Stimulated activated naive CD4-positive, alpha-beta T cell treated with Interleukin-2 at 50 U/mL for 16 hours (primary cell): Measurements from ENCODE around the gene DOCK2.

ENCODE experiments used
- DNase-seq: peaks from one replicate; lab custom pipeline; 2025; lab: John Stamatoyannopoulos, UW

The DOCK2 gene

DNA sequence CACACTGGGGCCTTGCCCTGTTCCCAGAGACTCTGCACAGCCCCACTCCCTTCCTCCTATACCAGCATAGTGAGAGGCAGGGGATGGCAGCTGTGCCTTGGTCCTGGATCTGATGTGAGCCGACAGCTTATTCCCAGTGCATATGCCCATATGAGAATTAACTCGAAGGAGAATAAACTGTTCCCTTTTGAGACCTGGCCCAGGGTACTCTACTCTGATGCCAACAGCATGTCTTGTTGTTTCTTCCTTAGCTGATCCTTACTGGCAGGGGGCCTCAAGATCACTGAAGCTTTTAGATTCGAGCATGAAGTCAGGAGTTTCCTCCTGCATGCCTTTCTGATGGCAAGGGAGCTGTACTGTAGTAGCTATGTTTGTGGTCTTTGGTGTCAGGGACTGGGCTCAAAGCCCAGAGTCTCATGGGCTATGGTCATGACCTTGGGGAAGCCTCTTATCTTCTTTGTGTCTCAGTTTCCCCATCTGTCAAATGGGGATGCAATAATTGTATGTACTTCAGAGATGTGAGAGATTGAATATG is 57.1 kb downstream of the DOCK2 start:
- DNase-seq: no peak

DNA sequence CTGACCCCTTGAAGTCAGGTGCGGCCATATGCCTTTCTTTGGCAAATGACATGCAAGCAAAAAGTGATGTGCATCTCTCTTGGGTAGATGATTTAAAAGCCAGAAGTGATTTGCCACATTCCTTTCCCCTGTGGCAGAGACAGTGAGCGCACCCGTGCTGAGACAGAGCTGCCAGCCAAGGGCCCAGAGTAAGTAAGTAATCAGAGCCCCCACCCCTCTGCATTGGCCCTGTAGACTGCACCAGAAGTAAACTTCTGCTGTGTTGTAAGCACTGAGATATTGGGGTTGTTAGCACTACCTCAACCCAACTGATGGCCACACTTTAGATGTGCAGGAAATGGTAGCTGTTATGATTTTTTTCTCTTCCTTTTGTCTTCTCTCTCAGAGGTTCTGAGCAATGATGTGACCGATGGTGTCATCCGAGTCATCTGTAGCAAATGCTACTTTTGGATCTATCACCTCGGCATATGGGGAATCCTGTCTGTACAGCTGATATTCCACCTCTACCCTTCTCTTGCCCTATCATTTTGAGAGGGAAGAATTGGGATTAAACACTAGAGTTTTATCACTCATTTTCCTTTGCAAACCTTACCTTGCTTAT is 58.0 kb downstream of the DOCK2 start:
- DNase-seq: no peak

DNA sequence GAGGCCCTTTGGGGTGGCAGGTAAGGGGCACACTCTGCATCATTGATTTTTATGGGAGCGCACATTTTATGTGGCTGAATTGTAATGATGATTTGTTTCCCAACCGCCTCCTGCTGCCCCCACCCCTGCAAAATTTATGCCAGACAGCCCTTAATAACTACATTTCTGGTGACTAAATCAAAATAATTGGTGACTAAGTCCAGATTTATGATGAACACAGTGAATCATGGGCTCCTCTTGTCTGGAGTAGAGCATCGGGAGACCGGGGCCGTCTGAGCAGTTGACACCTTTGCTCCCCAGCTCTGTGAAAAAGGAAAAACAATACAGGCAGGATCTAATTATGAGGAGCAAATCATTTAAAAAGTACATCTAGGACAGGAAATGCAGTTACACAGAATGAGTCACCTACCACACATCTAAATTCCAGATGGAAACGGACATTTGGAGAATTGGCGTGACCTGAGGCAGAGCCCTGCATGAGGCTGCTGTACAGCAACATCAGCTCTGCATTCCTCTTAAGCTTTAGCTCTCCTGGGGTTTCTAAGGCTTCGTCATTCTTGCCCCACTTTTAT is 58.9 kb downstream of the DOCK2 start:
- no peak for DNase-seq

GRCh38 chr5:169696621-169697510 is 59.8 kb downstream of the DOCK2 start:
- no peak for DNase-seq

GRCh38 chr5:169697511-169697890 is 60.4 kb downstream of the DOCK2 start:
- DNase-seq: no peak

- no peak for DNase-seq
These were observed 60.9 kb downstream of the DOCK2 start for GRCh38 chr5:169697976-169698375.

DNA sequence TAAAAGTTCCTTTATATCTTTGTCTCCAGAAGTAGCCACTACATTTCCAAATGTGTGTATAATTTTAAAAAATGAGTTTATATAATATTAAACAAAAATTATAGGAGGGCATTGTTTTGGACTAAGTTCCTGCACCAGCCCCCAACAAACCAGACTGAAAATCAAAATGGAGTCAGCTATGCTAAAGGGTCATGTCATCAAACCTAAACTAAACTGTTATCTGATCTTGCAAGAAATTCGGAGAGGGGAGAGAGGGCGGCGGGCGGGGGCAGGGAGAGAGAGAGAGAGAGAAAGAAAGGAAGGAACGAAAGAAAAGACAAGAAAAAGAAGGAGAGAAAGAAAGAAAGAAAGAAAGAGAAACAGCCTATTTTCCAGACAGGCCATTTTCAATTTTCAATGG is 63.5 kb downstream of the DOCK2 start:
- DNase-seq: no peak

- DNase-seq: no peak
These were observed 64.9 kb downstream of the DOCK2 start for GRCh38 chr5:169701910-169702451.

- DNase-seq: no peak
These were observed 65.8 kb downstream of the DOCK2 start for GRCh38 chr5:169702693-169703481.

DNA sequence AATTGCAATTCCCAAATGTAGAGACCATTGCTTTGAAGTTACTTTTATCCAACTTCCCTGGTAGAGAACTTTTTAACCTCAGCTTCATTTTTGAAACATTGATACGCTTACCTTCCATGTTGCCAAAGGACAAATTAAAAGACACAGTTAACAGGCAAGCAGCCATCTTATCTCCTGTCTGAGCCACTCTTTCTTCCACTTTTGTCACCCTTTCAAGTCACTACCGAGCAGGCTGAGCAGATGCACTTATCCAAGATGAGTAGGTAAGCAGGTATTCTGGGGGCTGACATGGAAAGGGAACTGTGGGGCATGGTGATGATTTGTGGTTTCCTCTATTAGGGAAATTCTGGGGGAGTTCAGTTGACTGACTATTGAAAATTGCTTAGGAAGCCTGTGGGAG is 66.7 kb downstream of the DOCK2 start:
- no peak for DNase-seq

DNA sequence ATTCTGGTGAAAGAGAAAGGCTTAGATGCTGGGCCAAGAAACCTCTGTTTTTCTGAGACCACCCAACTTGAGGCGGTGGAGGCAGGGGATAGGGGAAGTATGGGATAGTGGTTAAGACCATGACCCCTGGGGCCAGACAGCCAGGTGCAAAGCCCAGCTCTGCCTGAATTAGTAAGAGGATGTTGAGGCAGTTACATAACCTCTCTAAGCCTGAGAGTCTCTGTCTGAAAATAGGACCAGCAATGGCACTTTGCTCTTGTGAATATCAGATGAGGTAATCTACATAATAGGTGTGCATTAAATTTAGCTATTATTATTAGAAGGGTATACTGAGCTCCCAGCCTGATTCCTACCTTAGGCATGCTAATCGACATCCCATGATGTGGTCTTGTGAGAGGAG is 68.2 kb downstream of the DOCK2 start:
- no peak for DNase-seq

- DNase-seq: no peak
These were observed 69.0 kb downstream of the DOCK2 start for GRCh38 chr5:169706071-169706470.

DNA sequence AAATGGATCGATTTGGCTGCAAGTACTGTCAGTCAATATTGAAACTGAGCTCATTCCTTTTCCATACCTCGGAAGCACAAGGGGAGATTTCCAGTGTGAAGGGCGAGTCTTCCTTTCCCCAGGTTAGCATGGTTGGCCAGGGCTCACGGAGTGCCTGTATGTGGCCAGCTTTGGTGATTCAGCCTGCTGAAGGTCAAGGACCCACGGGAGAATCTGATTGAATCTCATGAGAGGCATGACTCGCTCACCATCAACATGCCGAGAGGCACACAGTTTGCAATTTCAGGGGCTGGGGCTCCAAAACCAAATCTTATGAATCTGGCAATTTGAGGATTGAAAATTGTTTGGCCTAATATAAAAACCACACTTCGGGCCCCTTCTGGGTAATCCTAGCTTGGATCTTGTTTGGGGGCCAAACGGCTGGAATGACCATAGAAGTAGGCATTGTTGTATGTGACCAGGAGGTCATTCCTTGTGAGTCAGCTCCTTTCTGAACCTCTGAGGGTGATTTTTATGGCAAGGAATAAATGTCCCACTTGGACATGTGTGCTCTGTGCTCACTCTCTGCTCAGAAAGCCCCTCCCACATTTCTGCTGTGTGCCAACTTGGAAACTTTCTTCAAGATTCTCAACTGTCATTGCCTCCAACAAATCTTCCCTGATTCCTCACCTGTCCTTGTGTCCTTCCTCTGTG is 69.8 kb downstream of the DOCK2 start:
- DNase-seq: no peak

DNA sequence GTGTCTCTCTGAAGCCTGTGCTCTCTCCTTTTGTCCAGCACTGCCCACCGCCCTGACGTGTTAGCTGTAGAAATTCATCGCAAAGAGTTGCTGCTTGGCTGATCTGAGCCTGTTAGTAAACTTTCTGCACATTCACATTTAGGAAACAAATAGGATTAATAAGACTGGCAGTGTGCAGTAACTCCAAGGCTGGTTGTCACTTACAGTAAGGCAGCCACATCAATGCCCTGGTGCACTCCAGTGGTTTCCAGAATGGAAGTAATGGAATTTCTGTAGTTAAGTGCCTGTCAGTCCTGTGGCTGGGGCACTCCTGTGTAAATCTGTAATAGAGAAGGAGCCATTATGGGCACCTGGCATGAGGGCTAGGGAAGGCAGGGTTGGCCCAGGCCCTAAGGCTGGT is 70.6 kb downstream of the DOCK2 start:
- no peak for DNase-seq

GRCh38 chr5:169710675-169711074 is 73.6 kb downstream of the DOCK2 start:
- no peak for DNase-seq

DNA sequence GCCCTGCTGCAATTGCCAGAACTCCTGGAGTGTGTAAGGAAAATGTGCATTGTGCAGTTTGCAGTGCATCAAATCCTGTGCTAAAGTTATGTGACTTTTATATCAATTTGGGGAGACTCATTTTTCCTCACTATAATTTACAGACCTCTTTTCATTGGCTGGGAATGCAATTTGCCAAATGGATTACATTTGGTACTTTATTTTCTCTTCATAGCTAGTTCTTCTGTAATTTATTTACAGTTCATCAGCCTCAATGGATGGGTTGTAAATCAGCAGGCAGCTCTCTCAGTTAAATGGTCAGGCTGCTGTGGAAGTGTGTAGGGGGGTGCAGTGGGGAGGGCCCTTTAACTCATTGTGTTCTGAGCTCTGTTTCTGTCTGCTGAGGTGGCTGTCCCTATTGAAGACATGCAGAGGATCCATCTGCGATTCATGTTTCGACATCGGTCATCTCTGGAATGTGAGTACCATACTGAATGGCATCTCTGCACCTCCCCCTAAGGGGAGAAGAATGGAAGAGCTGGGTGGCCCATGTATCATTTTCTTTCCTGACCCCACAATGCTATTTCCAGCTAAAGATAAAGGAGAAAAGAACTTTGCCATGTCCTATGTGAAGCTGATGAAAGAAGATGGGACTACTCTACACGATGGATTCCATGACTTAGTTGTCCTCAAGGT is 74.6 kb downstream of the DOCK2 start:
- DNase-seq: no peak

- DNase-seq: no peak
These were observed 75.4 kb downstream of the DOCK2 start for GRCh38 chr5:169712428-169712827.

GRCh38 chr5:169716287-169716686 is 79.2 kb downstream of the DOCK2 start:
- no peak for DNase-seq

DNA sequence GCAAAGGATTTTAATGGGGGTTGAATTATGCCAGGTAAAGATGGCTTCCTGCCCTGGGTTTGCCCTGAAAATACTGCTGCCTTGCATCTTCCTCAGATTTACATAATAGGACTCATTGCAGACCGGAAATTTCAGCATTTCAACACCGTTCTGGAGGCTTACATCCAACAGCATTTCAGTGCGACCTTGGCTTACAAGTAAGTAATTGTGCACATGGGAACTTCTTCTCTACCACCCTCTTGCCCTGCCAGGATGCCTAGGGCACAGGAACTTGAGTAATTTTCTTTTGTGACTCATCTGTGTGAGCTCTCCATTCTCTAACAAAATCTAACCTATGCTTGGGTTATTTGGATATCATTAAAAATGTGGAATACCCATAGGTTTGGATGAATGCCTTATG is 80.2 kb downstream of the DOCK2 start:
- no peak for DNase-seq

- no peak for DNase-seq
These were observed 82.6 kb downstream of the DOCK2 start for GRCh38 chr5:169719360-169720314.
